GM23338 (cell line): ENCODE data around the gene HADHA.

Experiments
- CTCF ChIP-seq, 2 experiments: fragments of 200-600 bp in 1 of 2; sonication (generic) in 1 of 2; conservative IDR thresholded peaks; 2 replicates each; pipeline versions ENCODE4 v1.5.1 to v1.6.1; 2016 to 2017; ENCODE audit warnings: antibody characterized with exemption in 2 of 2, low read depth in 2 of 2, mild to moderate bottlenecking in 2 of 2, moderate library complexity in 1 of 2
- POLR2AphosphoS5 ChIP-seq: IDR thresholded peaks from 2 replicates; pipeline ENCODE4 v1.6.1; 2016; ENCODE audit warnings: antibody characterized with exemption, low read depth
- REST ChIP-seq: IDR thresholded peaks from one replicate; pipeline ENCODE4 v1.6.1; 2018; ENCODE audit warnings: antibody characterized with exemption; ENCODE audit not compliant: unreplicated experiment

- TF ChIP-seq CTCF (conservative IDR thresholded peaks at IDR 0.05; ENCODE audit: low read depth in 2 of 2) (no peak), POLR2AphosphoS5 (no peak), REST (no peak)
Observed at GRCh38 chr2:26276484-26277227, 32.2 kb upstream of the HADHA start.
